Measurements from ENCODE around the gene MTG2.

MTG2 gene

GRCh38 chr20:62150310-62150575, 32.6 kb upstream of the MTG2 start:
- TF ChIP-seq CTCF (conservative IDR thresholded peaks at IDR 0.05; ENCODE audit: control insufficient read depth, insufficient read depth, low read depth, low read length) = no peak
- no peak overlapping the region for H3K4me3 ChIP-seq (ENCODE audit: control insufficient read depth, low read depth, low read length)
- DNase-seq (ENCODE audit: low read depth) = no peak

GRCh38 chr20:62151225-62151624, 31.6 kb upstream of the MTG2 start:
- H3K4me3 ChIP-seq (ENCODE audit: control insufficient read depth, low read depth, low read length) = no peak overlapping the region
- DNase-seq (ENCODE audit: low read depth) = no peak
- no peak for TF ChIP-seq CTCF (conservative IDR thresholded peaks at IDR 0.05; ENCODE audit: control insufficient read depth, insufficient read depth, low read depth, low read length)

- no peak for DNase-seq (ENCODE audit: low read depth)
- TF ChIP-seq CTCF (conservative IDR thresholded peaks at IDR 0.05; ENCODE audit: control insufficient read depth, insufficient read depth, low read depth, low read length) = no peak
- H3K4me3 ChIP-seq (ENCODE audit: control insufficient read depth, low read depth, low read length) = no peak overlapping the region
Measured at GRCh38 chr20:62151835-62152364, 30.9 kb upstream of the MTG2 start.

GRCh38 chr20:62155428-62156253, 27.2 kb upstream of the MTG2 start:
- DNase-seq (ENCODE audit: low read depth) = no peak
- no peak overlapping the region for H3K4me3 ChIP-seq (ENCODE audit: control insufficient read depth, low read depth, low read length)
- TF ChIP-seq CTCF (conservative IDR thresholded peaks at IDR 0.05; ENCODE audit: control insufficient read depth, insufficient read depth, low read depth, low read length) = no peak

GRCh38 chr20:62156254-62156556, 26.6 kb upstream of the MTG2 start:
- no peak overlapping the region for H3K4me3 ChIP-seq (ENCODE audit: control insufficient read depth, low read depth, low read length)
- no peak for TF ChIP-seq CTCF (conservative IDR thresholded peaks at IDR 0.05; ENCODE audit: control insufficient read depth, insufficient read depth, low read depth, low read length)
- no peak for DNase-seq (ENCODE audit: low read depth)

- TF ChIP-seq CTCF (conservative IDR thresholded peaks at IDR 0.05; ENCODE audit: control insufficient read depth, insufficient read depth, low read depth, low read length) = peak; percentile 74
- H3K4me3 ChIP-seq (ENCODE audit: control insufficient read depth, low read depth, low read length) = no peak overlapping the region
- peak; percentile 36 for DNase-seq (ENCODE audit: low read depth)
Measured at GRCh38 chr20:62156592-62157386, 26.0 kb upstream of the MTG2 start.

All from fibroblast of mammary gland (primary cell).